IPS-11a (cell line): ENCODE results near the gene HRH4.
A peak's percentile ranks its signal among the peaks of the same experiment; 100 is the strongest.

Source experiments
- H3K4me3 ChIP-seq: one replicate; pipeline ENCODE4 v1.5.1; 2013; ENCODE audit warnings: low read depth, low read length, control low read depth

Gene HRH4

GRCh38 chr18:24460388-24460787, at the start of gene HRH4:
TSS of gene HRH4 (plus strand) at chr18:24460637. CDS start at chr18:24460729, 92 bp downstream.
- no peak within 1 kb of the TSS for H3K4me3 ChIP-seq

GRCh38 chr18:24413148-24413547, 47.3 kb upstream of the HRH4 start:
- no peak overlapping the region for H3K4me3 ChIP-seq

- H3K4me3 ChIP-seq = no peak overlapping the region
Measured at GRCh38 chr18:24414349-24415003, 46.0 kb upstream of the HRH4 start.

GRCh38 chr18:24417480-24417879, 43.0 kb upstream of the HRH4 start:
- H3K4me3 ChIP-seq = no peak overlapping the region

GRCh38 chr18:24420551-24420950, 39.9 kb upstream of the HRH4 start:
- no peak overlapping the region for H3K4me3 ChIP-seq

GRCh38 chr18:24421831-24422230, 38.6 kb upstream of the HRH4 start:
- H3K4me3 ChIP-seq = no peak overlapping the region

- H3K4me3 ChIP-seq = peak overlapping the region; percentile 82
Measured at GRCh38 chr18:24426073-24426397, 34.4 kb upstream of the HRH4 start.

- peak within 1 kb of the TSS; percentile 82 for H3K4me3 ChIP-seq
Measured at GRCh38 chr18:24426398-24427294, 33.8 kb upstream of the HRH4 start, which contains the start of gene IMPACT. TSS of gene IMPACT (plus strand) at chr18:24426670. CDS start at chr18:24426757, 87 bp downstream.

GRCh38 chr18:24427484-24427883, 33.0 kb upstream of the HRH4 start:
- H3K4me3 ChIP-seq = peak overlapping the region; percentile 82

GRCh38 chr18:24428709-24429108, 31.7 kb upstream of the HRH4 start:
- no peak overlapping the region for H3K4me3 ChIP-seq

GRCh38 chr18:24429188-24429587, 31.2 kb upstream of the HRH4 start:
- H3K4me3 ChIP-seq = no peak overlapping the region

GRCh38 chr18:24432618-24433017, 27.8 kb upstream of the HRH4 start:
- H3K4me3 ChIP-seq = no peak overlapping the region

GRCh38 chr18:24436939-24437338, 23.5 kb upstream of the HRH4 start:
- no peak overlapping the region for H3K4me3 ChIP-seq

- H3K4me3 ChIP-seq = no peak overlapping the region
Measured at GRCh38 chr18:24443870-24444269, 16.6 kb upstream of the HRH4 start.

GRCh38 chr18:24446453-24446852, 14.0 kb upstream of the HRH4 start:
- no peak overlapping the region for H3K4me3 ChIP-seq

GRCh38 chr18:24446953-24447538, 13.4 kb upstream of the HRH4 start:
- H3K4me3 ChIP-seq = no peak overlapping the region

- H3K4me3 ChIP-seq = no peak overlapping the region
Measured at GRCh38 chr18:24447961-24448360, 12.5 kb upstream of the HRH4 start.

GRCh38 chr18:24456549-24456948, 3.9 kb upstream of the HRH4 start:
- H3K4me3 ChIP-seq = no peak overlapping the region

- no peak overlapping the region for H3K4me3 ChIP-seq
Measured at GRCh38 chr18:24459772-24460171, 665 bp upstream of the HRH4 start.

GRCh38 chr18:24461996-24462395, 1.6 kb downstream of the HRH4 start:
- no peak overlapping the region for H3K4me3 ChIP-seq

- no peak overlapping the region for H3K4me3 ChIP-seq
Measured at GRCh38 chr18:24462838-24463775, 2.7 kb downstream of the HRH4 start.
